DOHH2 (cell line): ENCODE data around the gene SLIRP.

Experiments
- EZH2phosphoT487 ChIP-seq: fragments of 200-600 bp; sonication (generic); IDR thresholded peaks from 2 replicates; pipeline ENCODE4 v1.6.1; 2017; ENCODE audit warnings: borderline replicate concordance, mild to moderate bottlenecking, antibody characterized with exemption, low read length, moderate library complexity, mixed read lengths
- TF ChIP-seq, protein P1 (sequence below): fragments of 200-600 bp; sonication (generic); IDR thresholded peaks from one replicate; pipeline ENCODE4 v1.5.1; 2014; ENCODE audit warnings: antibody characterized with exemption, mild to moderate bottlenecking, low read depth, low read length; ENCODE audit not compliant: poor library complexity, severe bottlenecking

DNA sequence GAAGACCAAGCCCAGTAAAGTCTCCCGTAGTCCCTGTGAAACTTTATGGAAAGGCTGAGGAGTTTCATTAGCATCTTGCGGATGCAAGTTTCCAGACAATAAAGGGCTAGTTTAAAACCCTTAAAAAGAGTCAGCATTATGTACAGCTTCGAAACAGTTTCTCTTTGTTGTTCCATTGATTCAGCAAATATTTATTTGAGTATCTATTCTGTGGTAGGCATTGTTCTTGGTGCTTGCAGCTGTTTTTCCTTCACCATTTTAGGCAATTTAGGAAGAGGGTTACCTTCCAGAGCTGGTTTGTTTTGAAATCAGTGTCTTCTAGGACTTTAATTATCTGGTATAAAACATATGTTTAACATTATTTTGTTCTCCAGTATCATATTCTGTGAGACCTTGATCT is 1.5 kb downstream of the SLIRP start:
- TF ChIP-seq, protein P1, sequence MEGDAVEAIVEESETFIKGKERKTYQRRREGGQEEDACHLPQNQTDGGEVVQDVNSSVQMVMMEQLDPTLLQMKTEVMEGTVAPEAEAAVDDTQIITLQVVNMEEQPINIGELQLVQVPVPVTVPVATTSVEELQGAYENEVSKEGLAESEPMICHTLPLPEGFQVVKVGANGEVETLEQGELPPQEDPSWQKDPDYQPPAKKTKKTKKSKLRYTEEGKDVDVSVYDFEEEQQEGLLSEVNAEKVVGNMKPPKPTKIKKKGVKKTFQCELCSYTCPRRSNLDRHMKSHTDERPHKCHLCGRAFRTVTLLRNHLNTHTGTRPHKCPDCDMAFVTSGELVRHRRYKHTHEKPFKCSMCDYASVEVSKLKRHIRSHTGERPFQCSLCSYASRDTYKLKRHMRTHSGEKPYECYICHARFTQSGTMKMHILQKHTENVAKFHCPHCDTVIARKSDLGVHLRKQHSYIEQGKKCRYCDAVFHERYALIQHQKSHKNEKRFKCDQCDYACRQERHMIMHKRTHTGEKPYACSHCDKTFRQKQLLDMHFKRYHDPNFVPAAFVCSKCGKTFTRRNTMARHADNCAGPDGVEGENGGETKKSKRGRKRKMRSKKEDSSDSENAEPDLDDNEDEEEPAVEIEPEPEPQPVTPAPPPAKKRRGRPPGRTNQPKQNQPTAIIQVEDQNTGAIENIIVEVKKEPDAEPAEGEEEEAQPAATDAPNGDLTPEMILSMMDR, result no peak
- no peak for TF ChIP-seq EZH2phosphoT487
